Left kidney (tissue), 2 donors: ENCODE results near the gene IGF1. TPM values are rescaled to one million over a fixed set of nuclear protein-coding genes. Genes with fewer than 3 reads are reported as not detected.
"Not testable (repeated sequence)": the region's sequence is repeated elsewhere in the genome, so short reads cannot be mapped to it uniquely, and the experiment has no call there.

ENCODE experiments used
- DNase-seq: peaks from one replicate; pipeline ENCODE4 v3.0.0-alpha.2; 2013
- polyA plus RNA-seq: library from polyadenylated mRNA; unstranded; fragments of 120-200 nt; gene quantifications from one replicate; pipeline ENCODE4 v1.2.1, GENCODE V29; 2013; ENCODE audit not compliant: insufficient read length

Gene IGF1
- polyA plus RNA-seq, 1 donor = 3.7 TPM

DNA sequence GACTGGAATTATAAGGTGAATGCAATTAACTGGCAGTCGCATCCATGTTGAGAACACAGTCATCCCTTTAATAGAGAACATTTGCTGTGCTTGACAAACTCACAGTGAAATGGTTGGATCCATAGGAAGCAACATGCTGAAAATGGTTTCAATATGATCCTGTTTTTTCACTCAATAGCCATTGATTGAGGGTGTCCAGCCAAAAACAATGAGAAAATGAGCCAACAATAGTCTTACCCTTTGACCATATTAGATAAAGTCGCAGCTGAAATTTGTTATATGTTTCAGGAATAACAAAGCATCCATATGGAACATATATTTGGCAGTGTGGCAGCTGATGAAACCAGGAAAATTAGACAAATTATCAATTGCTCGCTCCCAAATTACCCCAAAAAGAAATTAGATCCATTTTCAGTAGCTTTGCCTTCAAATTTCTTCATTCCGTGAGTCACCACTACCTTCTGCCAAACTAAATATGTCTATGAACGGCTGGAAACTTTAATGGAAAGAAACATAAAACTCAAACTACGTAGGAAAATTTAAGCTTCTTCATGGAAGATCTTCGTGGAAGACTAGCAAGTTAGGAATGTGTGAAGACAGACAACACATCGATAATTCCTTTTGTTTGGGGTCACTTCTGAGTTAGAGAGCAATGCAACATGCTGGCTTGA lies 17.4 kb downstream of the IGF1 start:
- DNase-seq = no peak

DNA sequence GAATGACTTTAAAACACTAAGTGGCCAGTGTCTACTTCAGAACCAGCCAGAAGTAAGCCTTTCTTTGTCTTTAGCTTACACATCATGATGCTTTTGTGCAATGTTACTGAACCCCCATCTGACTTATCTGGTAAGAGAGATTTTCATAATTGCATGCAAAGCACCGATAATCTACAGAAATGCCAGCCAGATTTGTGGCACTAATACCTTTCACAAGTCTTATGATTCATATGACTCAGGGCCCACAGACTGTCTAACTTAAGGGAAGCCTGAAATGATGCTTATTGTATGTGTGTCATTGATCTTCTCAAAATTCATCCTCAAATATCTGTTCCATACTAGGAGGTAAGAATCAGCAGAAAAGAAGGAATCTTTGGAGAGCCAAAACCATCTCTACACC lies 18.0 kb downstream of the IGF1 start:
- DNase-seq = no peak

DNA sequence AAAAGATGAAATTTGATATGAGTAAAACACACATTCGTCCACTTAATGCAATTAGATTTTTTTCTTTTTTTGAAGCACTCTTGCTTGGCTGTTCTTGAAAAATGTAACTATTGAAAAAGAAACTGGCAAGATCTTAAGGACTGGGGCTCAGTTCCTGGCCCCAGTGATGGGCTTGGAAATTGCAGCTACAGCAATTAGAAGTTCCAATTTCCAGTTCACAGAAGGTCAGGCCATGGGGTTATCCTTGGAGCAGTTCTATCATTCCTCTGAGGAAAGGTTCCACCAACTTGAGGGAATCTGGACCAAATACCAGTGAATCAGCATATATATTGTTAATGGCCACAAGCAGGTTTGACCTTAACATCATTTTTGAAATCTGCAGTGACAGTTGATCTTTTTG lies 18.9 kb downstream of the IGF1 start:
- no peak for DNase-seq

DNA sequence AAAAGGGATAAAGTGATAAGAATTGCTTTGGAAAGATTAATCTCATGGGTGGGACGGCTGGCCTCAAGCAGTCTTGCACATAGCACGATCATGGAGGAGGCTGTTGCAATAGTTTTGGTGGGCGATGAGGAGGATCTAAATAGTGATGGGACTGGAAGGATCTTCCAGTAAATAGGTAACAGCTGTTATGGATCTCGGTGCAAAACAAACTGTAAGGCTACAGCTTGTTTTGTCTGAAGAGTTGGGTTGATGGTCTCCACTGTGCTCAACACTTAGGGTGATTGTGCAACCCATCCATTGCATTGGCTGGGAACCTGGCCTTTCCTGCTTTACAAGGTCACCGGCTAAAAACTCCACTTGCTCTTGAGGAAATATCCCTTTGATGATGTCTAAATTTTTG lies 21.0 kb downstream of the IGF1 start:
- DNase-seq = no peak

DNA sequence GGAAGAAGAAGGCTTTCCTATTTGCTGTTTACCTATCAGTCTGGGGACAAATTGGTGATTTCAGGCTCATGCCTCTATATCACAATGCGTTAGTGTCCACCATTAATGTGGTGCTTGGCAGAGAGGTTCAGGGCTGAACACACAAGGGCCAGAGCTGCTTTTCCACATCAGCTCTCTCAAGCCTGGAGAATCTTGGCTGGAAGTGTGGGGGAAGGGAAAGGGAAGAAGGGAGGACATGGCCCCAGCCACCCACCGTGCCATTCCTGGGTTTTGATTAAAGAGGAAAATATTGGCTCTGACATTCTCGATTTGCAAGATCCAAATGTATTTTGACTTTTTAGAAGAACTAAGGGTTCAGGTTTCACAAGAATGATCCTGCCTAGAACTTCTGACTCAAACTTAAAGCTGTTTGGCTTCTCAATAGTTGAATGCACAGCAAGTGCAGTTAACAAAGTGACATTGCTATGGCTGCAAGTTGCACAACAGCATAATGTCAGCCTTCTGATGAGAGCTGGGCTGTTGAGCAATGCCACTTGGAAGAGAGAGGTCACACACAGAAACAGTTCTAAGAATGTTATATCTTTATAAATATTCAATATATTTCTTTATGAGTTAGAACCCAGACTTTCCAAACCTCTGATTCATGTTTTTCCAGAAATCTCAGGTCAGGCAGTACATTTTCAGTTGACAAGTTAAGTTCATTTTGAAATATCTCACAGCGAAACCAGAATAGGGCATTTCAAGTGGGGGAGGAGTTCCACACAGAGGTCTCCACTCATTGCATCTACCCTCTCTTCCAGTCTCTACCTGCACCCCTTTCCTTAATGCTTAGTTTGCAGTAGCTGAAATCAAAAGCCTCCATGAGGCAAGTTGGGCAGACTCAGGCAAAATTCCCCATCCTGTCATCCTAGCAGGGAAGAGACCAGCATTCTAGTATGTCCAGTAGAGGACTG lies 25.3 kb downstream of the IGF1 start:
- DNase-seq = no peak

DNA sequence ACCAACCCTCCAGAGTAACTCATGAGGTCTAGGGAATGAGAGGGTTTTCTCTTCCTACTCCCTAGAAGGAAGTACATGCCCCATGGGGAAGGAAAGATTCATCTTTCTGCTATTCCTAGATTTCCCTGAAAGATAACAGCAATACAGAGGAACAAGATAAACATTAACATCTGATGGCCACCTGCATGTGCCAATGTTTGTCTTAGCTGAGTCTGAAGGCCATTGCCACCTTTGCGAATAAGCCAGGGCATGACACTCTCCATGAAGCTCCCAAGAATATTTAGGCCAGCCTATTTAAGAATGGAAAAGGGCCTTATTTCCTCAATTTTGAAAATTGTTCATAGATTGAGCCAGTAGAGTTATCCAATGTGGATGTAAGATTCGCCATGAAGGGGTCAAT lies 26.0 kb downstream of the IGF1 start:
- no peak for DNase-seq

DNA sequence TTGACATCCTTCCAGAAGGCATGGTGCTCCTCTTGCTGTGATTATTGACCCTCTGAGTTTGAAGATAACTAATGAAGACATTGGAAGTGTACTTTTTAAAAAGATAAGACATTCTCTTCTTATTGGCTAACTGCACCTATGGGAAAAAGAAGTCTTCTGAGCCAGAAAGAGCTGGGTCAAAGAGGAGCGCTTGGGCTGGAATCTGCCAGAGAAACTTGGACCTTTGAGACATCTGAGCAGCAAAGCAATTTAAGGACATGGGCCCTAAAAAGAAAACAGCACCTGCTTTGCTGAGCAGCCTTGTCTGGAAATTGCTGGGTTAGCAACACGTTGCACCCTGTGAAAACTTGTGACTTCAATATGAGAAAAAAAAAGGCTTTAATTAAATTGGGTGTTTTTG lies 27.8 kb downstream of the IGF1 start:
- no peak for DNase-seq

DNA sequence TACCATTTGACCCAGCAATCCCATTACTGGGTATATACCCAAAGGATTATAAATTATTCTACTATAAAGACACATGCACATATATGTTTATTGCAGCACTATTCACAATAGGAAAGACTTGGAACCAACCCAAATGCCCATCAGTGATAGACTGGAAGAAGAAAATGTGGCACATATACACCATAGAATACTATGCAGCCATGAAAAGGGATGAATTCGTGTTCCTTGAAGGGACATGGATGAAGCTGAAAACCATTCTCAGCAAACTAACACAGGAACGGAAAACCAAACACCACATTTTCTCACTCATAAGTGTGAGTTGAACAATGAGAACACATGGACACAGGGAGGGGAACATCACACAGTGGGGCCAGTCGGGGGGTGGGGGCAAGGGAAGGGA lies 31.3 kb downstream of the IGF1 start:
- not testable (repeated sequence) for DNase-seq

DNA sequence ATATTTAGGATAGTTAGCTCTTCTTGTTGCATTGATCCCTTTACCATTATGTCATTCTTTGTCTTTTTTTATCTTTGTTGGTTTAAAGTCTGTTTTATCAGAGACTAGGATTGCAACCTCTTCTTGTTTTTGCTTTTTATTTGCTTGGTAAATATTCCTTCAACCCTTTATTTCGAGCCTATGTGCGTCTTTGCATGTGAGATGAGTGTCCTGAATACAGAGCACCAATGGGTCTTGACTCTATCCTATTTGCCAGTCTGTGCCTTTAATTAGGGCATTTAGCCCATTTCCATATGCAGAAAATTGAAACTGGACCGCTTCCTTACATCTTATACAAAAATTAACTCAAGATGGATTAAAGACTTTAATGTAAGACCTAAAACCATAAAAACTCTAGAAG lies 32.9 kb downstream of the IGF1 start:
- not testable (repeated sequence) for DNase-seq

DNA sequence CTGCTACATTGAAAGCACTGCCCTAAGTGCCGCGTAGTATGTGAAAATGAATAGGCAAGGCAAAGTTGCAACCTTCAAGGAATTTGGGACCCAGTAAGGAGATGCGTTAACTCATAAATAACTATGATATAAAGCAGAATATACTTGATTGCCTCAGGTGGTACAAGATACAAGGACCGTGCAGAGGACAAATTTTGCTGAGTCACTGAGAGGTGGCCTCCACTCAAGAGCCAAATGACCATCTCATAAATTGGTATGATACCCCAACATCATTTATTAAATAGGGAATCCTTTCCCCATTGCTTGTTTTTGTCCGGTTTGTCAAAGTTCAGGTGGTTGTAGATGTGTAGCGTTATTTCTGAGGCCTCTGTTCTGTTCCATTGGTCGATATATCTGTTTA lies 35.7 kb downstream of the IGF1 start:
- no peak for DNase-seq

DNA sequence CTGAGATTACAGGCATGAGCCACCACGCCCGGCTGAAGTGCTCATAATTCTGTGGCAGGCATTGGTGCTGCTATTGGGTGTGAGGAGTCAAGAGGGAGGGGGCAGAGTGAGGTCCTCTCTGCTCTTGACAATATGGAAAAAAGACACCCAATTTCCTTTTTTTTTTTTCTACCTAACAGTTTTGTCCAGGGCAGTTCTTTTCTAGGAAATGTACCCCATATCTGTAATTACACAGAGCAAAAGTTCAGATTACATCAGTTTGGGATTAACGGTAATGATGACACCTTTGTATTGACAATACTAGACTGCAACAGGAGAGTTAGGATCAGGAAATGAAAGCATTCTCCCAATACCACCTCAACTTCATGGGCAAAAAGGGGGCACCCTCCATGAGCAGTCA lies 36.3 kb downstream of the IGF1 start:
- DNase-seq = no peak

DNA sequence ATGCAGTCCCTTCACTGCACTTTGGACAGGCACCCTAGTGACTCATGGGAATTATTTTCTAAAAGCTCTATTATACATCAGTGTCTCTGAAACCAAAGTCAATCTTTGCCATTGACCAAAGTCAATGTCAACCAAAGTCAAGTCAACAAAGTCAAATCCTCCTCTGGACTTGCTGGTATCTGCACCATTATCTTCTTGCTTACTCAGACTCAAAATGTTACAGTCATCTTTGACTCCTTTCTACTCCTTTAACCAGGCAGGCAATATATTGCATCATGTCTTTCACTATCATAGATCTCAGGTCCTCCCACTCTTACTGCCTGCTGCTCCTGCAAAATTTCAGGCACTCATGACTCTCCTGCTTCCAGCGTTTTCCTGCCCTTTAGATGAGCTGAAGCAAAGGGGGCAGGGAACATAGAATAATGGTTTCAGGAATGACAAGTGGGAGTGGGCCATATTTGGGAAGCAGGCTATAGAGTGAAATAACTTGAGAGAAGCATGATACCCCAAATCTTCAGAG lies 39.2 kb downstream of the IGF1 start:
- DNase-seq = no peak

DNA sequence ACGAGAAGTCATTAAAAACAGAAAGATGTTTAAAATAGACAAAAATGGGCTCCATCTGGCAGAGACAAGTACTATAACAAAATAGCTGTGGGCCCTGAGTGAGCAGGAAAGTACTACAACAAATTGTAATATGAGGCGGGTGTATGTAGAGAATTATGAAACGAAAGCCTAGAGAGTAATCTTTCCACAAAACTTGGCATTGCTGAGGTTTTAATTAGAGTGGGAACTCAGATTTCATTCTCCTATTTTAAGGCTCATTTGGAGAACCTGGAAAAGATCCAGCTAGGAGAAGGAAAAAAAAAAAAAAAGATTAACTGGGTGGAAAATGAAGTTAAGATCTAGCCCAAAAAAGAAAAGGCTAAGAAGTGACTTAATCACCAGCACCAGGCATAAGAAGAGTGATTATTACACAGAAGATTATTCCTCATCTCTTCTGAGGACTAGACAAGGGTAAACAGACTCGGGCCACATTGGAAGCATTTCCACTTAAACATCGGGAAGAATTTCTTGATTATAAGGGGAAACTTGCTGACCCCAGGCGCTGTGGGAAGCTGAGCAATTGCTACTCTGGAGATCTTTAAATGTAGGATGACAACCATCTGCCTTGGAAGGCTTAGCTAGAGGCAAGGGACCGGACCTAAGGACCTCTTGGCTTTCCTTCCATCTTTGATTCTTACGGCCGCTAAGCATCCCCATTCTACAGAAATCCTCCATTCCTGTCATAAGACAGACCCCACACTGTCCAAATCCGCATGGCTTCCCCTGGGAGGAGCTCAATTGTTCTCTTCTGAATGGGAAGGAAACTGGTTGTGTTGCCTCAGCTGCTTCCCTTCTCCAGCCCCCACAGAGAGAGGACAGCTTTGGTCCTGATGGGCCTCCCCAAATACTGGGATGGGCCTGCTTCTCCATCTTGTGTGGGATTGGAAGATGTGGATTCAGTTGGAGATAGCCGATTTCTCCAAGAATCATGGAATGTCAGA lies 40.6 kb downstream of the IGF1 start:
- DNase-seq = peak; percentile 8

DNA sequence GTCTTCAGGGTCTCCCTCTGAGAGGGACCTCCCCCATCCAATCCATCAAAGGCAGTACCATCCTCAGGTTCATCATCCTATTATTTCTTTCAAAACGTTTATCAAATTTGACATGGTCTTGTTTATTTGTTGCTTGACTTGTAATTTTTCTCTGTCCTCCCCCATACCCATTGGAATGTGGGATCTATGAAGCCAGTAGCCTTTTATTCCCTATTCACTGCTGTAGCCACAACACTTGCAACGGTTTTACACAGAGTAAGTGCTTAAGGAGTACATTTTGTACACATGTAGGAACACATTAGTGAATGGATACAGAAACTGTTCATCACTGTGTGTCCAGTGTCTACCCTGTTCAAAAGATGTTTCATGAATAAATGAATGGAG lies 41.5 kb downstream of the IGF1 start:
- DNase-seq = no peak

DNA sequence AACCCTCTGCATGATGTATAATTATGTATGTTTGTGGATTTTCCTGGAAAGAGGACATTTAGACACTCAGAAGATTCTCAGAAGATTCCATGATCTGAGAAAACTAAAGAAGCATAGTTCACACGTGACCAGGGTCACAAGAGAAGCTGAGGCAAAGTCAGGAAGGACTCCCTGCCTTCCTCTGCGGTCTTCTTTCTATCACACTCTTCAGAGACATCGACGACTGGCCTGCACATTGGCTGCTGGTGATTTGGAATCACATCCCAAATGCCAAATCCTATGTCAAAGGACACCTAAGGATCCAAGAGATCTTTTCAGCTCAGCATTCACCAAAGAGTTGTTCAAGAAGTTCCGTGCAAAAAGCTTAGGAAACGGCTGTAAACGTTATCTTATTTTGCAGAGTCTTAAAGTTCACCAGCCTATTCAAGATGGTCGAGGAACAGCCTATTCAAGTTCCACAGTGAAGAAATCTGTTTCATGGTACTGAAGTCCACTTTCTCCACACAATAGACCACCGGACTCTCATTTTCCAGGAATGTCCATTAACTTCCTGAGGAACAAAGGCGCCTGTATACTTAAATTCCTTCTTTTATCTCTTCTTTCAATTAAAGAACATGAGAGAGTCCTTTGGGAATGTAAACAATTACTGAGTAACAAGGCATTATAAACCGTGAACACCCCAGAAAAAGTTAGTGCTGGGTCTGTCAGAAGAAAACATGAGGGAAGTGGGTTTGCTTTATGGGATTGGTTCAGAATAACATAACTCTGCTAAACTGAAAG lies 42.1 kb downstream of the IGF1 start:
- no peak for DNase-seq

DNA sequence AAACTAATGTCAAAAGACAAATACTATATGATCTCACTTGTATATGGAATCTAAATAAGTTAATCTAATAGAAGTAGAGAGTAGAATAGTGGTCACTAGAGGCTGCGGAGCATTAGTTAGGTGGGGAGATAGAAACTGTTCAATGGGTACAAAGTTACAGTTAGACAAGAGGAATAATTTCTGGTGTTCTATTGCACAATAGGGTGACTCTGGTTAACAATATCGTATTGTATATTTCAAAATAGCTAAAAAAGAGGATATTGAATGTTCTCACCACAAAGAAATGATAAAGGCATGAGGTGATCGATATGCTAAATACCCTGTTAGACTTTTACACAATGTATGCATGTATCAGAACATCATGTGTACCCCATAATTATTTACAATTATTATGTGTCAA lies 42.9 kb downstream of the IGF1 start:
- no peak for DNase-seq

DNA sequence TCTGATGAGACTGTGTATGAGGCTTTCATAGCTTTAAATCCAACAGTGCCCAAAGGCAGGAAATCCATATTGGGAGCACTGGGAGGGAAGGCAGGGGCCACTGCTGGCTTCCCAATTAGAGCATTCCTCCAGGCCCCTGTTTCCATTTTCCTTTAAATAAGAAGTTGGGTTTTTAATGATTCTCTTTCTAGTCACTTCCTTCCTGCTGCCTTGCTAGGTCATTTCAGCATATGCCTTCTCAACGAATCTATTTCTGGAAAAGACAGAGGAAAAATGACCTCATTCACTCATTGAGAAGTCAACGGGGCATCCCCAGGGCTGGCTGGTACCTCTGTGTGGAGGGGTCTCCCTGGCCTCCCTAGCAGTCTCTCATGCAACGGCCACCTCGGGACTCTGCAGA lies 43.5 kb downstream of the IGF1 start:
- DNase-seq = no peak

DNA sequence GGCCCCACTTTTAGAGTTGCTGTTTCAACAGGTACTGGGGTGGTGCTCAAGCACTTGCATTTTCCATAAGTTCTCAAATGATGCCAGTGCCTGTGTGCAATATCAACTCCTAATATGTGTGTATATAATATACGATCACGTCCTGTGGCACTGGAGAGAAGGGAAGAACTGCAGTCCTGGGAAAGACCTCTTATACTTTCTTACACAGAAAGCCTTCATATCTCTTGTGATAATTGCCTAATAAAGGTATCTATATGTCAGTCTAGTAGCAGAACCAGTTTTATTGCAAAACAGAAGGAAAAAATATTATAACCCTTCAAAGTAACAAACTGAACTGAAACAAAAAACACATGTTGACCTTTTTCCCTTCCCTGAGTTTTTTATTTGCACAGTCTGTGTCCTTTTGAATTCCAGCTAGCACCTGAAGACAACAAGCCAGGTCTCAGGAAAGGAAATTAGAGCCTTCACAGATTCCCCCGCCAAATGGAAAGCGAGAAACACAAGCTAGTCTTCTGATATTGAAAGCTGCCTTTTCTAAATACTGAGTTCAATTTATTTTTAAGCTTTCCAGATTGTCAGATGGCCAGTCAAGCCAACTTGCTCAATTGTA lies 44.4 kb downstream of the IGF1 start:
- no peak for DNase-seq

DNA sequence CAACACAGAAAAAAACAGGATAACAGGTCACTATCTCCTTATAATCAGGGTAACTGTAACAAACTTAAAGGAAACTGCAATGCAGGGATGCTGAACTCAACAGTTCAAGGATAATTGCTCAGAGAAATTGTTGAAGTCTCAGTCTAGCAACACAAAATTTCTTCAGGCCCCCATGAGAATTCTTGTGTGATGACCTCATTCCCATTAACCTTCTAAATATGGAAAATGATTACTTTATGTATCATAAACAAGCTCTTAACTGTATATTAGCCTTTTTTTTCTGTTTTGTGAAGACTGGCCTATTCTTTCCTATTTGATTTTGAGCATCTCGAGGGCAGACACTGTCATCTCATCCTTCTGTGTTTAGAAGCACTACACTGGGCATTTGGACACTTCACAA lies 47.1 kb downstream of the IGF1 start:
- DNase-seq = no peak

DNA sequence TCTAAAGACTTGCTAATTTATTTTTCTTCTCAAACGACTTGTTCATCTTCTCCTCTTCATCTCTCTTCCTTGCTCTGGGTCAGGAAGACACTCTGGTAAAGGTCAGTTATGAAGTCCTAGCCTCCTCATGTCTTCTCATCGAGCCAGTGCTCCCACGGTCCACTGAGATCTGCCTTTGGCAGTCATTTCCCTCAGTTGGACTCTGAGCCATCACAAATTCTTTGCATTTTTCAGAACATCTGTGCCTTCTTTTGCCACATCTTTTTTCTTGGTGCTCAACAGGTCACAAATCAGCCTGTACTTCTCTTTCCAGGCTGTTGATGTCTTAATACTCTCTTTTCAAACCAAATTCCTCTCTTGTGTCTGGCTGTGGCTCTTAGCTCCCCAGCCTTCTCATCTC lies 49.7 kb downstream of the IGF1 start:
- DNase-seq = no peak
